ENCODE results near the gene TRAPPC14. TPM values are rescaled to one million over a fixed set of nuclear protein-coding genes. Genes with fewer than 3 reads are reported as not detected.
"Not testable (repeated sequence)": the region's sequence is repeated elsewhere in the genome, so short reads cannot be mapped to it uniquely, and the experiment has no call there.

TRAPPC14 gene
- total RNA-seq, 1 donor from 2014 or later = 20.3 TPM

GRCh38 chr7:100132126-100132525 is 26.4 kb downstream of the TRAPPC14 start:
- no peak for TF ChIP-seq CTCF (IDR thresholded peaks at IDR 0.05)
- Mint-ChIP-seq H3K4me3 (ENCODE audit: unreplicated experiment) (no peak overlapping the region), H3K27me3 (ENCODE audit: unreplicated experiment) (peaks cover 6% of the 10 kb centered on the region), H3K9me3 (ENCODE audit: unreplicated experiment) (no peaks in the 10 kb centered on the region), H3K4me1 (ENCODE audit: unreplicated experiment) (peaks cover 16% of the 10 kb centered on the region), H3K27ac (ENCODE audit: unreplicated experiment) (no peak overlapping the region), H3K36me3 (ENCODE audit: unreplicated experiment) (no peaks in the 10 kb centered on the region)
- DNase-seq (ENCODE audit: extremely low spot score, unreplicated experiment) = no peak

GRCh38 chr7:100130608-100131453 is 27.7 kb downstream of the TRAPPC14 start:
- H3K4me3 Mint-ChIP-seq (ENCODE audit: unreplicated experiment) = no peak overlapping the region
- H3K9me3 Mint-ChIP-seq (ENCODE audit: unreplicated experiment) = no peaks in the 10 kb centered on the region
- no peak overlapping the region for H3K27ac Mint-ChIP-seq (ENCODE audit: unreplicated experiment)
- peak; percentile 93 for DNase-seq (ENCODE audit: extremely low spot score, unreplicated experiment)
- H3K27me3 Mint-ChIP-seq (ENCODE audit: unreplicated experiment) = peaks cover 2% of the 10 kb centered on the region
- H3K36me3 Mint-ChIP-seq (ENCODE audit: unreplicated experiment) = no peaks in the 10 kb centered on the region
- peaks cover 24% of the 10 kb centered on the region for H3K4me1 Mint-ChIP-seq (ENCODE audit: unreplicated experiment)
- peak; percentile 94 for TF ChIP-seq CTCF (IDR thresholded peaks at IDR 0.05)

GRCh38 chr7:100130220-100130607 is 28.3 kb downstream of the TRAPPC14 start:
- not testable (repeated sequence) for H3K27ac Mint-ChIP-seq (ENCODE audit: unreplicated experiment); H3K27me3 Mint-ChIP-seq (ENCODE audit: unreplicated experiment); H3K36me3 Mint-ChIP-seq (ENCODE audit: unreplicated experiment); DNase-seq (ENCODE audit: extremely low spot score, unreplicated experiment); H3K4me3 Mint-ChIP-seq (ENCODE audit: unreplicated experiment); H3K9me3 Mint-ChIP-seq (ENCODE audit: unreplicated experiment)
- H3K4me1 Mint-ChIP-seq (ENCODE audit: unreplicated experiment) = peaks cover 29% of the 10 kb centered on the region

GRCh38 chr7:100128637-100128963 is 29.9 kb downstream of the TRAPPC14 start:
- H3K4me1 Mint-ChIP-seq (ENCODE audit: unreplicated experiment) = peaks cover 29% of the 10 kb centered on the region
- no peak for DNase-seq (ENCODE audit: extremely low spot score, unreplicated experiment)
- H3K9me3 Mint-ChIP-seq (ENCODE audit: unreplicated experiment) = no peaks in the 10 kb centered on the region
- H3K4me3 Mint-ChIP-seq (ENCODE audit: unreplicated experiment) = no peak overlapping the region
- H3K27ac Mint-ChIP-seq (ENCODE audit: unreplicated experiment) = no peak overlapping the region
- no peak for TF ChIP-seq CTCF (IDR thresholded peaks at IDR 0.05)
- no peaks in the 10 kb centered on the region for H3K36me3 Mint-ChIP-seq (ENCODE audit: unreplicated experiment)
- H3K27me3 Mint-ChIP-seq (ENCODE audit: unreplicated experiment) = no peaks in the 10 kb centered on the region

GRCh38 chr7:100127866-100128636 is 30.5 kb downstream of the TRAPPC14 start:
- DNase-seq (ENCODE audit: extremely low spot score, unreplicated experiment) = no peak
- Mint-ChIP-seq H3K27me3 (ENCODE audit: unreplicated experiment) (no peaks in the 10 kb centered on the region), H3K36me3 (ENCODE audit: unreplicated experiment) (no peaks in the 10 kb centered on the region), H3K4me3 (ENCODE audit: unreplicated experiment) (peak overlapping the region; percentile 99), H3K27ac (ENCODE audit: unreplicated experiment) (peak overlapping the region; percentile 58), H3K9me3 (ENCODE audit: unreplicated experiment) (no peaks in the 10 kb centered on the region), H3K4me1 (ENCODE audit: unreplicated experiment) (peaks cover 29% of the 10 kb centered on the region)
- TF ChIP-seq CTCF (IDR thresholded peaks at IDR 0.05) = no peak
